H1 (cell line): ENCODE measurements around the gene GGA2. TPM values are rescaled to one million over a fixed set of nuclear protein-coding genes. Genes with fewer than 3 reads are reported as not detected.

ENCODE experiments used
- CHD1 ChIP-seq: IDR thresholded peaks from 2 replicates; pipeline ENCODE4 v1.6.1; 2012; ENCODE audit warnings: low read depth, low read length, improper control_type of control experiment
- EZH2 ChIP-seq: fragments of 200-600 bp; sonication (generic); IDR thresholded peaks from 2 replicates; pipeline ENCODE4 v1.7.1; 2012; ENCODE audit warnings: low read depth, mild to moderate bottlenecking, moderate library complexity, low read length, inconsistent platforms; ENCODE audit not compliant: severe bottlenecking
- SAP30 ChIP-seq: fragments of 300-600 bp; sonication (generic); IDR thresholded peaks from 2 replicates; pipeline ENCODE4 v1.7.1; 2012; ENCODE audit warnings: low read length, moderate library complexity, mild to moderate bottlenecking, inconsistent platforms; ENCODE audit not compliant: insufficient read depth, insufficient replicate concordance
- SP4 ChIP-seq: IDR thresholded peaks from 2 replicates; pipeline ENCODE4 v1.6.1; 2012; ENCODE audit warnings: low read length, inconsistent platforms
- polyA plus RNA-seq, 7 experiments: library from polyadenylated mRNA; depleted of rRNA in 3 of 7; stranded (reverse) in 5 of 7; unstranded in 2 of 7; fragments of >200 nt in 5 of 7; fragments of 200-250 nt in 2 of 7; gene quantifications; 1 replicate in 5 of 7; 2 replicates in 1 of 7; 4 replicates in 1 of 7; pipeline versions ENCODE4 v1.2.1 to v1.2.3, GENCODE V29; 2011 to 2013; ENCODE audit warnings: missing spikeins in 2 of 7, mixed read lengths in 2 of 7
- total RNA-seq: library from RNA; stranded (reverse); fragmentation: NEBNext Ultra II Directional; extraction: Animal tissue kit (Norgen Biotek cat#: 25700); gene quantifications from 2 replicates; pipeline ENCODE4 v1.2.1, GENCODE V29; 2021

The GGA2 gene
- total and polyA plus RNA-seq, 2 of the 8 experiments (the other 6 are each of a cell fraction or from before 2014, with no cell fraction given): 65.8 to 114 TPM

DNA sequence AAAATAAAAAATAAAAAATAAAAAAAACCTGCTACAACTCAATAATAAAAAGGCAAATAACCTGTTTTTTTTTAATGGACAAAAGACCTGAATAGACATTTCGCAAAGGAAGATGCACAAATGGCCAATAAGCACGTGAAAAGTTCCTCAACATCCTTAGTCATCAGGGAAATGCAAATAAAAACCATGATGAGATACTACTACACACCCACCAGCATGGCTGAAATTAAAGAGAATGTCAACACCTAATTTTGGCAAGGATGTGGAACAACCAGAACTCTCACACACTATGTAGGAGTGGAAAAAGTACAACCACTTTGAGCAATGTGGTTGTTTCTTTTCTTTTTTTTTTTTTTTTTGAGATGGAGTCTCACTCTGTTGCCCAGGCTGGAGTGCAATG is 81.9 kb downstream of the GGA2 start (continued):
- no peak for TF ChIP-seq EZH2
- TF ChIP-seq SP4: no peak
- no peak for TF ChIP-seq SAP30
- no peak for TF ChIP-seq CHD1
